Stimulated activated CD4-positive, alpha-beta T cell treated with anti-CD3 and anti-CD28 coated beads, Interleukin-15, amount 100 ng/mL, for 48 hours (primary cell): Measurements from ENCODE around the gene SYCP3.
"Not testable (repeated sequence)": the region's sequence is repeated elsewhere in the genome, so short reads cannot be mapped to it uniquely, and the experiment has no call there.

ENCODE experiments used
- DNase-seq, 2 donors: peaks; one replicate each; pipeline ENCODE4 v3.0.0-alpha.2; 2020; ENCODE audit warnings: low read depth in 2 of 2

SYCP3 gene

DNA sequence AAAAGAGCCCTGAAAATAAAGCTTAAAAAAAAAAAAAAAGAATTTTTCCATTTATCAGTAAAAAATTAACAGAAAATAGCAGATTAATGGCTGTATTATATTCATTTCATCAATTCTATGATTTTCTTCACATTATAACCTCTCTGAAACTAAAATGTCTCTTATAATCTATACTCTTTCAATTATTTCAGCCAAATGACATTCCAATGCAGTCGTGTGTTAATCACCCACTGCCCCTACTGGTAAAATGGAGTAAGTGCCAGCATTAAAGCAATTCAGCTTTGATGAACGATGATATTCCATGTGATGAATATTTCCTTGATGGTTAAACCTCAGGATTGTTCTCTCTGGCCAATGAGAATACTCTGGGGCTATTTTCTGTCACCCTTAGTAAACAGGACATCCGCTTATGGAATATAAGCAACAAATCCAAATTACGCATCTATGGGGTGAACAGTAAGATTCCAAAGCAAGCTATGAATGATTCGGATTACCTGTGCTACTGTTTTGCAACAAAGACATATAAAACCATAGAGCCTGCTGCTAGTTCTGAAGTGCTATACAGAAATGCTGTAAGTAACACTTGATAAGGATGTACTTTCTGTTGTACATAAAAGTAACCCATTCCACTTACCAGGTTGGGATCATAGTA lies 20.3 kb upstream of the SYCP3 start:
- no peak for DNase-seq

DNA sequence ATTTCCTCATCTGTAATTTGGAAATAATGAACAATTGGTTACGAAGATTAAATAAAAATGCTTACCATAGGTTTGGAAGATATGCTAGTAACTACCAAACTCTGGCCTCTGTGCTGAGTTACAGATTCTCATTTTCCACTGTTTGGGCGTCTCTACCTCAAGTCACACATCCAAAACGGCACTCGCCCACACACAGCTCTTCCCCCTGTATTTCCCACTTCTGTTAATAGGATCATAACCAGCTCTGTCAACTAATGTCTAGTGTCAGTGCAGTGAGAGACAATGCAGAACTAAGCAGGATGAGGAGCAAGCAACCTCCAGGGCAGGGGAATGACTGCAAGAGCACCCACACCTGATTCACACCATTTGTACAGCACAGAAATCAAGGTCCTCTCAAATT lies 10.9 kb upstream of the SYCP3 start:
- no peak for DNase-seq

DNA sequence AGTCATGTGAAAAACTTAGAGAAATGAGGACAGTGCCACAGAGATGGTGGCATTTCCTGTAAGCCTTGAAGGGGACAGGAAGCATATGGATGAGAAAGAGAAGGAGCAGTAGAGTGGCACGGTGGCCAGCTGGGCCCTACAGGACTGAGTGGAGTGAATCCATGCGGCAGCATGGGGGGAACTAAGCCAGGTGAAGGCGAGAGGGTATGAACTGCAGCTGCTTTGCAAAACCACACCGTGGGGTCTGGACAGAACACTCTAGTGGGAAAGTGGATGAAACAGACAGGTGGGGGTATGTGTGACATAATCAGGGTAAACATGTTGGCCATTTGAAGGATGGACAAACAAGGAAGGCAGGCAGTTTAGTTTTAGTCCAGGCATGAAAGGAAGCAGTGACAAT lies 10.4 kb upstream of the SYCP3 start:
- DNase-seq = no peak

DNA sequence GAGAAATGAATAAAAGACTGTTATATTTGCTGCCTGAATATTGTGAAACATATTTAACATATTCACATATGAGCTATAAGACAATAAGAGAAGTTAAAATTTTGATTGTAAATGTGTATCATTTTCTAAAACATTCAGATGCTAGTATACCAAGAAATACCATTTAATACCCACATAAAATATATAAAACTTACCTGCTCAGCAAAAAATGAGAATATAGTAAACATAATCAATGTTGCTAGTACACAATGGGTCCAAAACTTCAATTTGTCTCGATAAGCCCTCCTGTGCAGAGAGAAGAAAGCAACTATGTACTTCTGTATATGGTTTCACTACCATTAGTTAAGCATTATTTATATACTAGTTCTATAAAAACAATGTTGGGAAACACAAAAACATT lies 9.6 kb upstream of the SYCP3 start:
- DNase-seq = no peak

DNA sequence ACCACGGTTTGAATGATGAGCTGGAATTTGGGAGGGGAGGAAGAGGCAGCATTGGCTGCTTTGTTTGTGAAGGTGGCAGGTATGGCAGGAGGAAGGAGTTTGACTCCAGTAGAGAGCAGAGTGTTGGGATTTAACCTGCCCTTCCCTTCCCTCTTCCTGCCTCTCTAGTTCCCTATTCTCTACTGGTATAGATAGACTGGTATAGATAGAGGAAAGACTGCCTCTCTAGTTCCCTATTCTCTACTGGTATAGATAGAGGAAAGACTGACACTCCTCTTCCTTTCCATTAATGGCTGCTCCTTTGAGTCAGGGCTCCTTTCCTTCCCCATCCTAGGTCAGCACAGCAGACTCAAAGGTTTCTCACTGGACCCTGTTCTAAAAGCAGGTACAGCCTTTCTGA lies 8.4 kb upstream of the SYCP3 start:
- no peak for DNase-seq

DNA sequence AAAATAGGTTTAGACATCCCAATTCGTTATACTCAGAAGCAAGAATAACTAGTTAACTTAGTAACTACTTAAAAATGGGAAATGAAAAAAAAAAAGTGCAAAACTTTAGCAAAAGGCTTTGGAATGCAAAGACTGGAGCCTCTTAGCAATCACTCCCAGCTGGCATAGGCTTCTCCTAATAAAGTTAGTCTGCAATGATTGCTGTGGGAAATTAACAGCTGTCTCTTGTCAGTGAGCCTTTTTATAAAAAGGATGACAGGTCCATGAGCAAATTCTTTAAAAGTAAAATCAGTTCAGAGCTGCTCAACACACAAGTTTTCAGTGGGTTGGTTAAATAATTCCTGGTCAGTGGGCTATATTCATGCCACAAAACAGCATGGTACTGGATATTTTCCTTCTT lies 7.4 kb upstream of the SYCP3 start:
- DNase-seq = no peak

DNA sequence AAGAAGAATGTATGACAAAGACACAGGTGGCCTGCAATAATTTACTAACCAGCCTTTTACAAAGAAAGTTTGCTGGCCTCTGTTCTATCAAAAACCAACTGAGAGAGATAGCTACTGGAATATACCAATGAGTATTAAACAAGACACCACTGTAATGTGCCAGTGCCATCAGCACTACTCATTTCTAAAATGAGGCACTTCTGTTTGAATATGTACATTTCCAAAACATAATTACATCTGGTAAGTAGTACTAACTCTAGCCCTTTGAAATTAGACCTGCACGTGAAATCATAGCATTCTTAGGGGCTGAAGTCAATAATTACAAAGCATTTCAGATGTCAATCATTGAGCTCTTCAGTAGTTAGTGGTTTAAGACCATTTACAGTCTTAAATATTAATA lies 6.9 kb upstream of the SYCP3 start:
- no peak for DNase-seq

DNA sequence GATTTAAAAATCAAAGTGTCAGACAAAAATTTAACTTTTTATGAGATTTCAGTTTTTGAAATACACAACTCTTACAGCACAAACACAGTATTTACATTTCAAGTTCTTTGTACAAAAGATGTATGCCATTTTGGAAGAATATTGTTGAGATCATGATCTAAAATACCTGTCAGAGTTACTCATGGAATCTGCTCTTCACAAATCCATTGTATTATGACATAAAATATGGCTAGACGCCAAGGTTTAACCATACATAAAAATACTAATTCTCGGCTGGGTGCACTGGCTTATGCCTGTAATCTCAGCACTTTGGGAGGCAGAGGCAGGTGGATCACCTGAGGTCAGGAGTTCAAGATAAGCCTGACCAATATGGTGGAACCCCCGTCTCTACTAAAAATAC lies 6.2 kb upstream of the SYCP3 start:
- no peak for DNase-seq

DNA sequence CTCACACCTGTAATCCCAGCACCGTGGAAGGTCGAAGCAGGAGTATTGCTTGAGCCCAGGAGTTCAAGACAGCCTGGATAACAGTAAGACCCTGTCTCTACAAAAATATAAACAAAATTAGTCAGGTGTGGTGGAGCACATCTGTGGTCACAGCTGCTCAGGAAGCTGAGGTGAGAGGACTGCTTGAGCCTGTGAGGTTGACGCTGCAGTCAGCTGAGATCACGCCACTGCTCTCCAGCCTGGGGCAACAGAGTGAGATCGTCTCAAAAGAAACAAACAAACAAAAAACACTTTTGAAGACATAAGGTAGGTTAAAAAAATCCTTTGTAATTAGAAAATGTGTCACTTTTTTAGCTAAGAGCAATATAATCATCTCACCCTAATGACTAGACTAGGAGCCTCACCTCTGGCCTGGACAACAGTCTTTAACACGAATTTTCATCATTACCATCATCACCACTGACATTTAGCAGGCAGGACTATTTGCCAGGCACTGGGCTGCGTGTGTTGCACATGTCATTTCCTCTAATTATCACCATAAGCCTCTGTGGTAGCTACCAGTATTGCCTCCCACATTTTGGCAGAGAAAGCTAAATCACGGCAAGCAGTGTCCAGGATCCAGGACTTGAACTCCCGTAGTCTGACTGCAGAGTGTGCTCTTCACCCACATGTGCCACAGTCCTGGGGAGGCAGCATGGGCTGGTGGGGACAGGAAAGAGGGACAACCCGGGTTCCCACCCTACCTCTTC lies 4.6 kb upstream of the SYCP3 start:
- DNase-seq = no peak

DNA sequence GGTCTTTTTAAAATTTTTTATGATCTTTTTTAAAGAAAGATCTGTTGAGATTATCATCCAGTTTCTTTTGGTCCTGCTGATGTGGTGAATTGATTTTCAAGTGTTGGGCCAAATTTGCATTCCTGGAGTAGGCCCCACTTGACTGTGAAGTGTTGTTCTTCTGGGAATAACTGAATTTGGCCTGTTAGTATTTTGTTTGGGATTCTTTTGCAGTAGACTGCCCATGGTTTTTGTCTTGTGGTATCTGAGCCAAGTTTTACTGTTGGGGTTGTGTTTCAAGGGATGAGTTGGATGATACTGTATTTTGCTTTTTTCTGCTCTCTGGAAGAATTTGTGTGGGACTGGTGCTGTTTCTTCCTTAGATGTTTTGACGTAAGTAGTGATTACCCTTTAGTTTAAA lies 4.0 kb upstream of the SYCP3 start:
- no peak for DNase-seq

DNA sequence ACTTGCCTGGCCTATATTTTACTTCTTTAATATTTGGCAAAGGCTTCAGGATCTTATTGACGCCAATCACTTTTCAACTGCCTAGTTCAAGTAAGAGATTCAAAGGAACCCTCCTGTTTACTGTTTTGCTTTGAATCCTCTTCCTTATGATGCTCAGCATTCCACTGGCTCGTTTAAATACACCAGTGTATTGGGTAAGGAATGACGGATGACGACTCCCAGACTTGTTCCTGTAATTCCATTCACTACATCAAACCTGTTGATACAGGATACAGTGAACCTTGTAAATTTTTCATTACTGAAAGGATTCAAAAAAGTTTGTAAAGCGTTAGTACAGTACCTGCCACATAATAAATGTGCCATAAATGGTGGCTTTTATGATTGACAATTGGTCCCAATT lies 1.7 kb upstream of the SYCP3 start:
- DNase-seq = no peak

DNA sequence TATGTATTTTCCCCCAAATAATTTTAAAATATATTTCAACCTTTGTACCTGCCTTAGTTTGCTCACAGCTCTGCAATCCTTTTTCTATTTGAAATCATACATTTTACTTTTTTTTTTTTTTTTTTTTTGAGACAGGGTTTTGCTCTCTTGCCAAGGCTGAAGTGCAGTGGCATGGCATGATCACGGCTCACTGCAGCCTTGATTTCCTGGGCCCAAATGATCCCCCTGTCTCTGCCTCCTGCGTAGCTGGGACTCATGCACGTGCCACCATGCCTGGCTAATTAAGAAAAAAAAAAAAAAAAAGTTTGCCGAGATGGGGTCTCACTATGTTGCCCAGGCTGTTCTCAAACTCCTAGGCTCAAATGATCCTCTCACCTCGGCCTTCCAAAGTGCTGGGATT lies 1.3 kb upstream of the SYCP3 start:
- no peak for DNase-seq

DNA sequence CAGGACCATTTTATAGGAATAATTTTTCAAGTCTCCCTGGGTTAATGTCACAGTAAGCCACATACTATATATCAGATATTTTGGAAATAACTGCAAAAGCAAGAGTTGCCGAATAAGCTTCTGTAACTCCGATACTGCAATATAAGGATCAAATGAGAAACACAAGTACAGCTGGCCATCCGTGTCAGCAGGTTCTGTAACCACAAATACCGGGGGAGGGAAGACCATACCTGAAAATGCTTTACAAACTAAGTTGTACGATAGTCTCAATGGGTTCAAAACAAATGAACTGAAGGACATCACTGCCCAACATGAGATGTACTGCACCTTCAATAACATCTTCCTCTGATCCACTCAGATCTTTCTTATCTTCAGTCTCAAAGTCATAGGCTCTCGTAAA lies 1.8 kb downstream of the SYCP3 start:
- DNase-seq = no peak

DNA sequence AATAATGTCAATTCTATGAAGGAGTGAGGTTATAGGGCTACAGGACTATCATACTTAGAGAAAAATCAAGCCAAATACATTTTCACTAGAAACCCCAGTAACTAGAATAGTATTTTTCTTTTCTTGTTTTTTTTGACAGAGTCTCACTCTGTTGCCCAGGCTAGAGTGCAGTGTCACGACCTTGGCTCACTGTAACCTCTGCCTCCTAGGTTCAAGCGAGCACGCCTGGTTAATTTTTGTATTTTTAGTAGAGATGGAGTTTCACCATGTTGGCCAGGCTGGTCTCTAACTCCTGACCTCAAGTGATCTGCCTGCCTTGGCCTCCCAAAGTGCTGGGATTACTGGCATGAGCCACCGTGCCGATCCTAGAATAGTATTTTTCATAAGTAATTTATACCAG lies 4.8 kb downstream of the SYCP3 start:
- DNase-seq = not testable (repeated sequence)

DNA sequence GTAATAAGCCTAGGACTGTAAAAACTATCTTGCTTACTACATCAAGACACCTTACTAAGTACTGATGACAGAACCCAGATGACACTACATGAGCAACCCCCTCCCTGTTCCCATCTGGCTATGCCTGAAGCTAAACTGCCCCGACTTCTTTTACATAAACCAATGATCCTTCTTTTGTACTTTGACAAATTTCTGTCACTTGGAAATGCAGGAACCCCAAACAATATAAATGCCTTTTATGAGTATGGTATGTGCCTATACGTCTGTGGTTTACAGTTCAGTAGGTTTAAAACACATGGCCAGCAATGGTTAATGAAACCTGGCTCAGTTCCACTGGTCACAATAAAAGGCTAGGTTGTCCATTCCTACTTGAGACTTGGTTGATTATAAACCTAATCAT lies 6.1 kb downstream of the SYCP3 start:
- no peak for DNase-seq

DNA sequence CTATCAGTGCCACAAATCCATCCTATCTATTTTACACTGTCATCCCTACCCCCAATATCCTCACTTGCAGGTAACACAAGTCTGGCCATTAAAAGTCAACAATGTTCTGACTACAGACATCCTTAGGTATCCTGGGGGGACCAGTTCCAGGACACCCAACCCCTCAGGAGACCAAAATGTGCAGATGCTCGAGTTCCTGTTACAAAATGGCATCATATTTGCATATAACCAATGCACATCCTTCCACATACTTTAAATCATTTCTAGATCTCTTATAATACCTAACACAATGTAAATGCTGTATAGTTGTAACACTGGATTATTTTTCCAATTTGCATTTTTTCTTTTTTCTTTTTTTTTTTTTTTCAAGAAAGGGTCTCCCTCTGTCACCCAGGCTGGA lies 6.9 kb downstream of the SYCP3 start:
- DNase-seq = no peak

DNA sequence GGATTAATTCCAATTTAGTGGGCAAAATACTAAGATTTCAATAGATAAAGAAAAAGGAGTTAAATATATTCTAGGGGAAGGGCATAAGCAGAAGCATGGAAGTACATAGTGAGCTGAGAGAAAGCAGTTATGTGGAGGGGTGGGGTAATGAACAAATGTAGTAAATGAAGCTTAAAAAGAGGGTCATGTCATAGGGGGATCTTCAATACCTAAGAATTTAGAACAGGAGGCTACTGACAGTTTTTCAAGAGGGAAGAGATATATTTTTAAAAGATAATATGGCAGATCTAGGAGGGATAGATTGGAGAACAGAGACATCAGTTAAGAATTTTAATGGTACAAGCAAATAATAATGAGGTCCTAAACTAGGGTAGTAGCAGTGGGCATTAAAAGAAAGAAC lies 9.4 kb downstream of the SYCP3 start:
- no peak for DNase-seq

DNA sequence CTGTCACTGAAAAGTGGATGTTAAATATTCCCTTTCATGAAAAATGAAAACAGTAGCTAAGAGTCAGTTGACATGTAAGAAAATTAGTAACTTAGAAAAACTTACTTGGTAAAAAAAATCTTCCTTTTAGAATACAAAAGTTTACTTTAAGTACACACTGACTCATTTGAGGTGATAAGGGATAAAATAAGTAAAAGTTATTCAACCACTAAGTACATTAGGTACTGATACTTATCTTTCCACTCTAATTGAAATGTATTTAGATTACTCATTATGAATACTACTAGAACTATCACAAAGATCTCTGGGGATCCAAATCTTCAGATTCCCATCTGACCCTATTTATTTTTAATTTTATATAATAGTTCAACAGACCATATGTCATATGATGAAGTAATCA lies 12.2 kb downstream of the SYCP3 start:
- DNase-seq = no peak

DNA sequence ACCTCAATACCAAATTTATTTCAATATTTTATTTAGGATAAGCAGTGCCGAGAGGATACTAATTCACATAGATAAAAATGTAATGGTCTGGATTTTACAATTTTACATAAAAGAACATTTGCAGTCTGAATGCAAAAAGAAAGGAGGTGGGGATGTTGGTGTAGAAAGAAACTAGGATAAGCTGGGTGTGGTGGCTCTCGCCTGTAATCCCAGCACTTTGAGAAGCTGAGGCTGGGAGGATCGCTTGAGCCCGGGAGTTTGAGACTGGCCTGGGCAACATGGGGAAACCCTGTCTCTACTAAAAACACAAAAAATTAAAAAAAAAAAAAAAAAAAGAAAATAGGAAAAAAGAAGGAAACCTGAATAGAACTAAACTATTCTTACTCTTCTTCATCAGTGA lies 16.9 kb downstream of the SYCP3 start:
- no peak for DNase-seq

DNA sequence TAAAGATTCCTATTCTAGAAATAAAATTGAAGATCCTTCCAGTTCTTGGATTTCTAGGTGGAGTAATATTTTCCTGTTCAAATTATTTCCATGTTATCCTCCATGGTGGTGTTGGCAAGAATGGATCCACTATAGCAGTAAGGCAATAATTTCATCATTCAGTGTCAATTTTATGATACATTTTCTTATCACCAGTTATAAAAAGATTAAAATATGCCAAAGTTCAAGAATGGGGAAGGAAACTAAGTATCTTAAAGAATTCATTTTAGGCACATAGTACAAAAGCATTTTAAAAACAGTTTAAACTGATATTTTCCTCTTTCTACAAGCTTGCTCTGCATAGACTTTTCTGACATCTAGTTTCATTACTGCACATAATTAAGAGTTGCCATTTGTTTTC lies 19.1 kb downstream of the SYCP3 start:
- no peak for DNase-seq

DNA sequence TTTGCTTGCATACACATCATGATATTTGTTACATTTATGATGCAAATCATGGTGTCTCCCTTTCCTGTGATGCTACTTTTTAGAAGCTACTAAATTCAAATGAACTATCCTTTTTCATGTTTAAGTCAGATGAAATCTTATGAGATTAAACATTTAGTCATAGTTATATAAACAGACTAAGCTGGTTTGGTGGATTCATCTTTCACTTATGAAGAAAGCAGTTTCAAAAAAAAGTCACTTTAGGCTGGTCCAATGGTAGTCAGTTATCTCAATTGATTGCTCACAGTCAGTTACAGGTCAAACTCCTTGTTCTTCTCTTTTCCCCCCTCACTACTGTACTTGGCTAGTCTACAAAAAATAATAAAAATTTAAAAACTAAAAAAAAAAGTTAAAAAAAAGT lies 19.7 kb downstream of the SYCP3 start:
- no peak for DNase-seq

DNA sequence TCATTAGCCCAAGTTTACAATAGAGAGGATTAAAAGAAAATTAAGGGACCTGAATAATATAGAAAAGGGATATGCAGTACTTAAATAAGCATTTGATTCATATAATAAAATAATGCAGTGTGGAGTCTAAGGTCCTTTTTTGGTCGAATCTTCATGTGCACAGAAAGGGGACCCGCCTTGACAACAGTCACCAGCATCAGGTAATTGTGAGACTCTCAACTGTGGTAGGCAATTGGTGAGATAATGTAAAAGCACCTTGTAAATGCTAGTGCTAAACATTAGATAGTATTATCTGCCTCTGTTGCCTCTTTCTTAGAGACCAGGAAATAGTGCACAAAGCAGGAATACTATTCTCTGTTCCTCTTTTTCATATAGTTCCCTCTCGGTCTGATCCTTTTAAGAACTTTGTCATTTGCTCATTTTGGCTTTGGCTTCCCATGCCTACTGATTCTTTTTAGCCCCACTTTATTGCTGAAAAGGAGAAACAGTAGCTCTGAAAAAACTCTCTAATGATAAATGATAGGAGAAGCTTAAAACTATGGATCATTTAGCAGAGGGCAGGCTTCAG lies 24.3 kb downstream of the SYCP3 start:
- DNase-seq = no peak

DNA sequence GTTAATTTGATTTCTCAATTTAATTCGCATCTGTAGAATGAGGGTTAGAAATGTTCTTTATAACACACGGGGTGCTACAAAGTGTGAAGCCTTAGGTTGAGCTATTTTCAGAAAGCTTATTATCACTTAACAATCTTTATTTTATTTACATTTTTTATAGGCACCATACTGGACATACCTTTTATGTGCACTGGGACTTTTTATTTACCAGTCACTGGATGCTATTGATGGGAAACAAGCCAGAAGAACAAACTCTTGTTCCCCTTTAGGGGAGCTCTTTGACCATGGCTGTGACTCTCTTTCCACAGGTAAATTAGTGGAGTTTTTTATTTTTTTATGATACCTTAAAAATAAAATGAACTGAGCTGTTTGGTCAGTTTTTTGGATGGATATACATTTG lies 25.3 kb downstream of the SYCP3 start:
- DNase-seq = no peak
